ENCODE data around the gene ADGRG6. TPM values are rescaled to one million over a fixed set of nuclear protein-coding genes. Genes with fewer than 3 reads are reported as not detected.
A peak's percentile ranks its signal among the peaks of the same experiment; 100 is the strongest.

The ADGRG6 gene
- total RNA-seq, 1 experiment from 2014 or later = 259 TPM

DNA sequence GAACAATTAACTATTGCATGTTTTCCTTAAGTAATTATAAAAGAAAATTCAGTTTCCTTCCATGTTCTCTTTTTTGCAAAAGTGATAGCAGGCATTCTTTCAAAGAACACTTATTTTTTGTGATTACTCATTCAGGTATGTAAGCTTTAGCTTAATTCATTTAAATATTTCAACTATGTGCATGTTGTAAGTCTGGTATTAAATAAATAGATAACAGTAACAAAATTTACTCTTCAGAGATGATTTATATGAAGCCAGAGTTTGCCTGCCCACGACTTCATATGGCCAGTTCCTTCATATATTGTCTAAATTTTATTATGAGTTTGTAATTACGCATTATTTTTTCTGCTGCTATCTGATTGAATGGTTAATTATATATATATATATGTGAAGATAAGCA, 110.9 kb downstream of the ADGRG6 start:
- ChIA-PET CTCF (no interaction called here), POLR2A (no interaction called here)
- ATAC-seq (no peak), DNase-seq (ENCODE audit: low read depth, low spot score) (no peak)
- peak overlapping the region; percentile 80 for H3K27ac ChIP-seq (ENCODE audit: low read length)
- H3K9me3 ChIP-seq (ENCODE audit: control insufficient read depth, insufficient read depth, low read depth, low read length) = no peaks in the 10 kb centered on the region
- H3K36me3 ChIP-seq (ENCODE audit: control insufficient read depth, insufficient read depth, low read length) = peaks cover 67% of the 10 kb centered on the region
- BruUV-seq (replicated peaks) = no TSS peak
- H3K4me1 ChIP-seq (ENCODE audit: control insufficient read depth, insufficient read depth, low read length) = peaks cover 47% of the 10 kb centered on the region
- H3K4me3 ChIP-seq (ENCODE audit: low read depth in 2 of 2, low read length in 2 of 2) = no peak overlapping the region
- TF ChIP-seq, protein P1, sequence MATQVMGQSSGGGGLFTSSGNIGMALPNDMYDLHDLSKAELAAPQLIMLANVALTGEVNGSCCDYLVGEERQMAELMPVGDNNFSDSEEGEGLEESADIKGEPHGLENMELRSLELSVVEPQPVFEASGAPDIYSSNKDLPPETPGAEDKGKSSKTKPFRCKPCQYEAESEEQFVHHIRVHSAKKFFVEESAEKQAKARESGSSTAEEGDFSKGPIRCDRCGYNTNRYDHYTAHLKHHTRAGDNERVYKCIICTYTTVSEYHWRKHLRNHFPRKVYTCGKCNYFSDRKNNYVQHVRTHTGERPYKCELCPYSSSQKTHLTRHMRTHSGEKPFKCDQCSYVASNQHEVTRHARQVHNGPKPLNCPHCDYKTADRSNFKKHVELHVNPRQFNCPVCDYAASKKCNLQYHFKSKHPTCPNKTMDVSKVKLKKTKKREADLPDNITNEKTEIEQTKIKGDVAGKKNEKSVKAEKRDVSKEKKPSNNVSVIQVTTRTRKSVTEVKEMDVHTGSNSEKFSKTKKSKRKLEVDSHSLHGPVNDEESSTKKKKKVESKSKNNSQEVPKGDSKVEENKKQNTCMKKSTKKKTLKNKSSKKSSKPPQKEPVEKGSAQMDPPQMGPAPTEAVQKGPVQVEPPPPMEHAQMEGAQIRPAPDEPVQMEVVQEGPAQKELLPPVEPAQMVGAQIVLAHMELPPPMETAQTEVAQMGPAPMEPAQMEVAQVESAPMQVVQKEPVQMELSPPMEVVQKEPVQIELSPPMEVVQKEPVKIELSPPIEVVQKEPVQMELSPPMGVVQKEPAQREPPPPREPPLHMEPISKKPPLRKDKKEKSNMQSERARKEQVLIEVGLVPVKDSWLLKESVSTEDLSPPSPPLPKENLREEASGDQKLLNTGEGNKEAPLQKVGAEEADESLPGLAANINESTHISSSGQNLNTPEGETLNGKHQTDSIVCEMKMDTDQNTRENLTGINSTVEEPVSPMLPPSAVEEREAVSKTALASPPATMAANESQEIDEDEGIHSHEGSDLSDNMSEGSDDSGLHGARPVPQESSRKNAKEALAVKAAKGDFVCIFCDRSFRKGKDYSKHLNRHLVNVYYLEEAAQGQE (IDR thresholded peaks at IDR 0.05; ENCODE audit: insufficient read depth in 1 of 2, low read depth in 2 of 2, low read length in 1 of 2) = no peak
- TF ChIP-seq TCF7L2 (IDR thresholded peaks at IDR 0.05; ENCODE audit: low read depth, low read length) (no peak), POLR2AphosphoS5 (IDR thresholded peaks at IDR 0.05; ENCODE audit: low read depth, low read length) (no peak), SIN3A (IDR thresholded peaks at IDR 0.05; ENCODE audit: borderline replicate concordance, insufficient read depth, low read depth, low read length) (no peak)
- TF ChIP-seq, protein P2, sequence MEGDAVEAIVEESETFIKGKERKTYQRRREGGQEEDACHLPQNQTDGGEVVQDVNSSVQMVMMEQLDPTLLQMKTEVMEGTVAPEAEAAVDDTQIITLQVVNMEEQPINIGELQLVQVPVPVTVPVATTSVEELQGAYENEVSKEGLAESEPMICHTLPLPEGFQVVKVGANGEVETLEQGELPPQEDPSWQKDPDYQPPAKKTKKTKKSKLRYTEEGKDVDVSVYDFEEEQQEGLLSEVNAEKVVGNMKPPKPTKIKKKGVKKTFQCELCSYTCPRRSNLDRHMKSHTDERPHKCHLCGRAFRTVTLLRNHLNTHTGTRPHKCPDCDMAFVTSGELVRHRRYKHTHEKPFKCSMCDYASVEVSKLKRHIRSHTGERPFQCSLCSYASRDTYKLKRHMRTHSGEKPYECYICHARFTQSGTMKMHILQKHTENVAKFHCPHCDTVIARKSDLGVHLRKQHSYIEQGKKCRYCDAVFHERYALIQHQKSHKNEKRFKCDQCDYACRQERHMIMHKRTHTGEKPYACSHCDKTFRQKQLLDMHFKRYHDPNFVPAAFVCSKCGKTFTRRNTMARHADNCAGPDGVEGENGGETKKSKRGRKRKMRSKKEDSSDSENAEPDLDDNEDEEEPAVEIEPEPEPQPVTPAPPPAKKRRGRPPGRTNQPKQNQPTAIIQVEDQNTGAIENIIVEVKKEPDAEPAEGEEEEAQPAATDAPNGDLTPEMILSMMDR (IDR thresholded peaks at IDR 0.05) = no peak
- no peaks in the 10 kb centered on the region for H3K27me3 ChIP-seq (ENCODE audit: control insufficient read depth, insufficient read depth, low read length)
- in situ Hi-C loops (cut with HindIII; ENCODE audit: low pct_unique_long_range_greater_than_20kb, low sequenced_read_pairs) = no loop called here
- intact Hi-C loops (cut with micrococcal nuclease; ENCODE audit: unreplicated experiment) = no loop called here

DNA sequence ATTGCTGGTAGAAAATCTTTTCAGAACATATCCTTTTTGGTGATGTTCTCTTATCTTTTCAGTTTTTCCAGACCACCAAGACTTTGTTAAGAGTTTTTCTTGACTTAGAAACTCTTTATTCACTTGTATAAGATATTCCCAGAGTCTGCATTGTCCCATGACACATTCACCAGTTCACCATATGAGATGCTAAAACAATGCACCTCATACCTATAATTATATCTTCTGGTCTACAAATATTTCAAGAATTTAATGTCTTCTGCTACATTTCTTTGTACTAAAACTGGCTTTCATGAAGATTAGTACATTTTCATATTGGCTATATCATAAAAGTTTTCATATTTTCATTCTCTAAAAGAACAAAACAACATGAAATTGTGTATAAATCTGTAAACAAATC, 111.3 kb downstream of the ADGRG6 start:
- ATAC-seq = peak; percentile 83
- Histone ChIP-seq H3K27me3 (ENCODE audit: control insufficient read depth, insufficient read depth, low read length) (no peaks in the 10 kb centered on the region), H3K36me3 (ENCODE audit: control insufficient read depth, insufficient read depth, low read length) (peaks cover 68% of the 10 kb centered on the region), H3K4me3 (ENCODE audit: low read depth in 2 of 2, low read length in 2 of 2) (no peak overlapping the region), H3K4me1 (ENCODE audit: control insufficient read depth, insufficient read depth, low read length) (peaks cover 45% of the 10 kb centered on the region), H3K9me3 (ENCODE audit: control insufficient read depth, insufficient read depth, low read depth, low read length) (no peaks in the 10 kb centered on the region), H3K27ac (ENCODE audit: low read length) (peak overlapping the region; percentile 20; the same call in 1 of the 2 replicates)
- intact Hi-C loops (cut with micrococcal nuclease; ENCODE audit: unreplicated experiment) = no loop called here
- ChIA-PET CTCF (no interaction called here), POLR2A (no interaction called here)
- DNase-seq (ENCODE audit: low read depth, low spot score) = no peak
- TF ChIP-seq TCF7L2 (IDR thresholded peaks at IDR 0.05; ENCODE audit: low read depth, low read length) (no peak), POLR2AphosphoS5 (IDR thresholded peaks at IDR 0.05; ENCODE audit: low read depth, low read length) (no peak), SIN3A (IDR thresholded peaks at IDR 0.05; ENCODE audit: borderline replicate concordance, insufficient read depth, low read depth, low read length) (no peak)
- TF ChIP-seq, protein P2 (IDR thresholded peaks at IDR 0.05) = no peak
- TF ChIP-seq, protein P1 (IDR thresholded peaks at IDR 0.05; ENCODE audit: insufficient read depth in 1 of 2, low read depth in 2 of 2, low read length in 1 of 2) = no peak
- in situ Hi-C loops (cut with HindIII; ENCODE audit: low pct_unique_long_range_greater_than_20kb, low sequenced_read_pairs) = no loop called here
- BruUV-seq (replicated peaks) = no TSS peak
